ENCODE results near the gene IGDCC3.
A peak's percentile ranks its signal among the peaks of the same experiment; 100 is the strongest.
"Not testable (repeated sequence)": the region's sequence is repeated elsewhere in the genome, so short reads cannot be mapped to it uniquely, and the experiment has no call there.

IGDCC3 gene

DNA sequence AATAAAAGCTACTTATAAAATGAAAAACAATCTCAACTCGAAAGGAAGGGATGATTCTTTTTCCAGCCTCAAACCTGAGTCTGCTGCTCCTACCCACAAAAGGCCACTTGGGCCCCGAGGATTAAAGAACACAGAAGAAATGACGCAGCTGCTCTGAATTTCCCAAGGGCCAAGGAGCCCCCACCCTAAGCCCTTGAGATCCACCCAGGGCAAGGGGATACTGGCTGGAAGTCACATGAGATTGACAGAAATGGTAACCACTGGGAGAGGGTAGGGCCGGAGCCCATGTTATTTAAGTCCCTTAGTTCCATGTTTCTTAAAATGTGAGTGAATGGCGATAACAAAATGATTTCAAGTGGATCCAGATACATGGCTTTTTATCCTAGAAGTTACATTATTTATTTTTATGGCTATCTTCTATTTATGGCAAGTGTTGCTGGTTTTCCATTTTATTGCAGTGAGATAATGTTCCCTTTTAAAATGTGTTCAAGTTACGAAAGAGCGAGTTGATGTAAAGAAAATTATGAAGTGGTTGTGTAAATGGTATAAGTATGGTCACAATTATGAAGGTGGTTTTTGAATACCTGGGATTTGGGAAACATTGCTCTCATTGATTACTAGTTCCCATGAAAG lies 28.1 kb upstream of the IGDCC3 start:
- no peak for DNase-seq

DNA sequence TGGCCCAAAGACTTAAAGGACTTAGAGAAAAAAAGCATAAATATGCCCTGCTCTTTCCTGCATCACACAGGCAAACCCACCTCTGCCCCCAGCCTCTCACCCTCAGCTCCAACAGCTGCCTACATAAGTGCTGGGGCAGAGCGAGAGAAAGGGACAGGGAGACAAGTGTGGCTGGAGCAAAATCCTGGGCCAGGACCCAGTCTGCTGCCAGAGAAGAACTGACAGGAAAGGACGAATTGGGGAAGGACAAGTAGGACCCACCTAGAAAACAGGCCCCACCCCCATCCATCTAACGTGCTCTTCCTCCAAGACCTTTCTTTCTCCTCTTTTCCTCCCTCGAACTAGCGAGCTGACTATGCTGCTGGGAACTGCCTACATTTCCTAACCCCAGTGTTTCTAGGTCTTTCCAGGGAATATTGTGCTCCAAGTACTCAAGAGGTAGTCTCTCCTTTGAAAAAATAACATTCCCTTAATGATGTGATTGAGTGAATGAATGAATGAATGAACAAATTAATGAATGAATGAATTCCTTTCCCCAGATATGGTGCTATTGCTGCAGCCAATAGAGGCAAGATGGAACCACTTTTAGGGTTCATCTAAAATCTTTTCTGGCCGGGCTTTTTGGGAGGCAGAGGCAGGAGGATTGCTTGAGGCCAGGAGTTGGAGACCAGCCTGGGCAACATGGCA lies 26.5 kb upstream of the IGDCC3 start:
- DNase-seq = no peak

DNA sequence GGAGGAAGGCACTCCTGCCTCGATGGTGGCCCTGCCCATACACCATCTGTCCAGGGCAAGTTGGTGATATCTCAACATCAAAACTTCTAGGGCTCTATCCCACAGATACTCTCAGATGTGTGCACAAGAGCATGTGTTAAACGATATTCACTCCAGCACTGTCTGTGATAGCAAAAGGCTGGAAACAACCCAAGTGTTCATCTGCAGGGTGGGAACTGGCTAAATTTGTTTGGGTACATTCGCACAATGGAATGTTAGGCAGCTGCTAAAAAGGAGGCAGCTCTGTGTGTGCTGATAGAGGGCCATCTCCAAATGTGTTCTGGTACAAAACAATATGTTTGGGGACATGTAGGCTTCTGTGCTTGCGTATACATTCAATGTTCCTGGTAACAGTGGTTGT lies 25.2 kb upstream of the IGDCC3 start:
- DNase-seq = no peak

DNA sequence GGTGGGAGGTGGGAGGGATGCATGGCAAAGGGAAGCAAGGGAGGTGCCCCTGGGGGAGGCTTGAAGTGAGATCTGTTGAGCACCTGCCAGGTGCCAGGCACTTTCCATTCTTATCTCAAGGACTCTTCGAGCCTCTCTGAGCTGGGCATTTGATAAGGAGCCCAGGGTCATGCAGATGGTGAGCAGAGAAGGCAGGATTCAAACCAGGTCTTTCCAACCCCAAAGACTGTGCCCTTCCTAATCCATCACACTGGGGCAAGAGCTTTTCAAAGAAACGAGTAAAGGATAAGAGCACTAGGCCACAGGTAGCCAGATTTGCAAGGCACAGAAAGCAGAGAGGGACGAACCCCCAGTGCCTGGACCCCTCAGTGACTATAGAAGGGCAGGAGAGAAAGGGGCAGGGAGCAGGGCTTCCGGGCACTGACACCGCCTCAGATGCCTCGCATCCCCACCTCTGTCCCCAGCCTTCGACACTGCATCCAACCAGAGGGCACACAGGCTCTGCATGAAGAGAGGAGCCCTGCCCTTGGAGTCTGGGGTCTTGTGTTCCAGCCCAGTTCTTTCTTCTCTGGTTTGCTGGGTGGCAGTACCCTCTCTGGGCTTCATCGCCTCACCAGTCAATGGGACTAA lies 23.9 kb upstream of the IGDCC3 start:
- DNase-seq = no peak

DNA sequence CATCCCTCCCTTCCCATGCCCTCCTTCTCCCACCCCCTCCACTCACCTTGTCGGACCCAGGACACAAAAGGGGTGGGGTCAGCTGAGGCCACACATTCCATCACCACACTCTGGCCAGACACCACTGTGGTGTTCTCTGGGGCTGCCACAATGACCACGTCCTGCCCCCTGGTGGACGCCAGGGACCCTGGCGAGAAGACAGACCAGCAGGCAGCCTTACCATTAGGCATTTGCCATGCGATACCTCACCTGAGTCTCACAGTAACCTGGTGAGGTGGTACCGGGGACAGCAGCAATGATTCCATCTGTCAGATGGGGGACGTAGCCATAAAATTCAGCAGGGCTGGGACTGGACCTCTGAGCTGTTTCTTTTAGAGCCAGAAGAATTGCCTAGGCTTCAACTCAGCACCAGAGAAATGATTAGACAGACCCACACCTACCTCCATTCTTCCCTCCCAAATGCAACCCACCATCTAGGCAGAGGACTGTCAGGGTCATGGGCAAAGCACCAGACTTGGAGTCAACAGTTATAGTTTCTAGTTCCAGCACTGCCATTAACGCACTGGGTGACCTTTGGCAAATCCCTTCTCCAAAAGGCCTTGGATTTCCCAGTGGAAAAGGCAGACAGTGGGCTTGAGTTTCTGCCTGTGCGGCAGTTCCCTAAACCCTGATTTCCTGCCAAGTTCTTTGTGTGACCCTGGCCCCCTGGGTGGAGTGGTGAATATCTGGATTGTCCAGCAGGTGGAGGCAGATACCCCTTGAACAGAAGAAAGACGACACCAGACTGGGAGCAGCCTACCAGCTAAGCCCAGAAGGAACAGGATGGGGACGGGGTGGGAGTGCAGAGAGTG lies 23.2 kb upstream of the IGDCC3 start:
- peak; percentile 65 for DNase-seq

DNA sequence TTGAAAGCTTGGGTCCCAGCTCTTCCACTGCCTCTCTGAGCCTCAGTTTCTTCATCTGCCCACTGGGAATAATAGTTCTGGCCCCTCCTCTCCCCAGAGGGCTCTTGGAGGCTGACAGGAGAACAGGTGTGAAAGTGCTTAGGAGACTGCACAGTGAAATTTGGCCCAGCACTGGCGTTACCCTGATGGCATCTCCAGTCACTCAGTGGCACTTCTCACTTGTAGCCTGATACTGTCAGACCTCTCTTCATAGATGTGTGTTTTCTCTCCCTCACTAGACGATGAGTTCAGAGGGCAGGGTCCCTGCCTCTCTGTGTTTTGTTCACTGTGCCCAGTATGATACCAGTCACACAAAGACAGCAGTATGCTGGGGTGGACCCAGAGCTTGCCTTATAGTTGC lies 22.2 kb upstream of the IGDCC3 start:
- no peak for DNase-seq

DNA sequence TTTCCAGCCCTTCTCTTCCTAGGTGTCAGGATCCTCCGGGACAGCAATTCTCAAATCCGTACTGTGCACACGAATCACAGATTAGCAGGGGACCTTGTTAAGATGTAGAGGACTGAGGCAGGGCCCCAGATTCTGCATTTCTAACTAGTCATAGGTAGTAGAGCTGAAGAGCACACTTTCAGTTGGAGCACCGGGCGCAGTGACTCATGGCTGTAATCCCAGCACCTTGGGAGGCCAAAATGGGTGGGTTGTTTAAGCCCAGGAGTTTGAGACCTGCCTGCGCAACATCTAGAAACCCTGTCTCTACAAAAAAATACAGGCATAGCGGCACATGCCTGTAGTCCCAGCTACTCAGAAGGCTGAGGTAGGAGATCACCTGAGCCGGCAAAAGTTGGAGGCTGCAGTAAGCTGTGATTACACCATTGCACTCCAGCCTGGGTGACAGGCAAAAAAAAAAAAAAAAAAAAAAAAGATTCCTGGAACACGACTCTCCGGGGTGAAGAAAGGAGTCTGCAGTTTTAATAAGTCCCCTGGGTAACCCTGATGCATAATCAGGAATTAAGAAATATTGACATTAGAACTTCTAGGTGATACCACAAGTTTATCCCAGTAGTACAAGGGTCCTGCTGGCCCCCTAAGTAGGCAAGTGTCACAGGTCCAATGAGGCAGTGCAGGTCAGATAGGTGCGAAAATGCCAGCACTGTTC lies 21.4 kb upstream of the IGDCC3 start:
- no peak for DNase-seq

DNA sequence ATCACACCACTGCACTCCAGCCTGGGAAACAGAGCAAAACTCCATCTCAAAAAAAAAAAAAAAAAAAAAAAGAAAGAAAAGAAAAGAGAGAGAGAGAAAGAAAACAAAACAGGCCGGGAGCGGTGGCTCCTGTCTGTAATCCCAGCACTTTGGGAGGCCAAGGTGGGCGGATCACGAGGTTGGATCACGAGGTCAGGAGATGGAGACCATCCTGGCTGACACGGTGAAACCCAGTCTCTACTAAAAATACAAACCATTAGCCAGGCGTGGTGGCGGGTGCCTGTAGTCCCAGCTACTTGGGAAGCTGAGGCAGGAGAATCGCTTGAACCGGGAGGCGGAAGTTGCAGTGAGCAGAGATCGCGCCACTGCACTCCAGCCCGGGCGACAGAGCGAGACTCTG lies 20.7 kb upstream of the IGDCC3 start:
- not testable (repeated sequence) for DNase-seq

DNA sequence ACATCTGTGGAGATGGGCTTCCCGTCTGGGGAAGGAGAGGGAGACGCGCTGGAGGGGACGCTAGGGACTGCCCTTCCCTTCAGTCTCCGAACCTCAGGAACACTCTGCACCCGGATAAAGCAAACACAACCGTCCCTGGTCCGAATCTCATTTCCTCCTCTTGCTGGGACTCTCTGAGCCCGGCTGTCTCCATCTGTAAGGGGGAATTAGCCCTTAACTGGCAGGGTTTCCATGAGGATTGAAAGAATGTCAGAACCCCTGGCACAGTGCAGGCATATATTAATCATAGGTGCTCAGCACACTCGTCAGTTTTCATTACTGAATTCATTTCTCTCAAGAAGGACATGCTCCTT lies 19.1 kb upstream of the IGDCC3 start:
- no peak for DNase-seq

DNA sequence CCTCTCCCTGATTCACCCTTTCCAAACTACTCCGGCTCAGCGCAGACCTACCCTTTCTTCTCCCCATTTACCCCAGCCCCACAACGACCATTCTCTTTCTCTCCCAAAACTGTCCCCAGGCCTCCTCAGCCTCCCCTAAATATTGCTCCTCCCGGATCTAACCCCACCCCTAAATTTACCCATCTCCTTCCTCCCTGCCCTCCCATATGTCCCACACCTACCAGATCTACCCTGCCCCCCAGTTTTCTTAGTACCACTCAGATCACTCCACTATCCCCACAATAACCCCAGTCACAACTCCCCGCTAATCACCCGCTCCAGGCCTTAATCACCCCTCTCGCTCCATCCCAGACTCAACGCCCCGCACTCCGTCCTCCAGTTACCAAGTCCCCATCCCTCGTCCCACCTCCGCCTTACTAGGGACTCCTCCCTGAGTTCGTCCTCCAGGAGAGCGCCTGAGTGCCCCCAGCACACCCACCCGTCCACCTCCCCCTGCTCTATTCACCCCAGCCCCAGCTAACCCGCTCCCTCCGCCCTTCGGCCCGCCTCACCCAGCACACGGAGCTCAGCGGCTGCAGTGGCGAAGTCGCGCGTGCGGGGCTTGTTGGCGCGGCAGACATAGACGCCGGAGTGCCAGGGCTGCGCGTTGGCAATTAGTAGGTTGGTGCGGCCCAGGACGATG lies 18.6 kb upstream of the IGDCC3 start:
- DNase-seq = no peak

DNA sequence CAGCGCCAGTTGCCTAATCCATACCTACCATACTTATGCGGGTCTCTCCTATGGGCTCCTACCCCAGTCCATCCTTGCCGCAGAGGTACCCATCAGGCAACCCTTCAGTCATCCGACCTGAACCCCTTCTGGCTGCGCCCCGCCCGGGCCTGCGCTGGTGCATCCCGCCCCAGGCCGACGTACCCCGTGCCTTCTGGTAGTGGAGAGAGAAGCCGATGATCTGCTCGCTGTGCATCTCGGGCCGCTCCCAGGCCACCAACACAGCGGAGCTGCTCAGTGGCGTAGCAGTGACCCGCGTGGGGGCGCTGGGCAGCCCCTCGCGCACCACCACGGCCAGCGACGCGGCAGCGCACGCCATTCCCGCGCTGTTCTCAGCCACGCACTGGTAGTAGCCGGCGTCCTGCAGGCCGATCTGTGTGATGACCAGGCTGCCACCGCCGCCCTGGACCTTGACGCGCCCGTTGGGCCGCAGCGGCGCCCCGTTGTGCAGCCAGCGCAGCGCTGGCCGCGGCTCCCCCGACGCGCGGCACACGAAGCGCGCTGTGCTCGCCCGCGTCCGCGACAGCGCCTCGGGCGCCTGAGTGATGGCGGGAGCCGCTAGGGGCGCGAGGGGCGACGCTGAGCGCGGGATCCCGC lies 17.9 kb upstream of the IGDCC3 start:
- DNase-seq = no peak

DNA sequence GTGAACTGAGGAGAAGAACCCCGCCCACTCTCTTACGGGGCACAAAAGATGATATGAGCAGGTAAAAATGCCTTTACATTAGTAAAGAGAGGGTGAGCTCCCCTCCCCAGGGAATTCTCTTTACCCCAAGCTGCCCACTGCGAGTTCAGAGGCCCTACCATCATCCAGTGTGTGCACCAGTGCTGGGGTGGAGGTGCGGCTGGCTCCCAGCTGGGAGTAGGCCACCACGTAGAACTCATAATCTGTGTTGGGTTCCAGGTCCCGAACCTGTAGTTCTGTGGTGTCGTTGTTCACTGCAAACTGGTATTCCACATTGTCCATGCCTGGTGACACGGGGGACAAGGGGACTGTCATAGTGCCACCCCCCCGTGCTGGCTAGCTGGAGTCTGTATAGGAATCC lies 17.1 kb upstream of the IGDCC3 start:
- no peak for DNase-seq

DNA sequence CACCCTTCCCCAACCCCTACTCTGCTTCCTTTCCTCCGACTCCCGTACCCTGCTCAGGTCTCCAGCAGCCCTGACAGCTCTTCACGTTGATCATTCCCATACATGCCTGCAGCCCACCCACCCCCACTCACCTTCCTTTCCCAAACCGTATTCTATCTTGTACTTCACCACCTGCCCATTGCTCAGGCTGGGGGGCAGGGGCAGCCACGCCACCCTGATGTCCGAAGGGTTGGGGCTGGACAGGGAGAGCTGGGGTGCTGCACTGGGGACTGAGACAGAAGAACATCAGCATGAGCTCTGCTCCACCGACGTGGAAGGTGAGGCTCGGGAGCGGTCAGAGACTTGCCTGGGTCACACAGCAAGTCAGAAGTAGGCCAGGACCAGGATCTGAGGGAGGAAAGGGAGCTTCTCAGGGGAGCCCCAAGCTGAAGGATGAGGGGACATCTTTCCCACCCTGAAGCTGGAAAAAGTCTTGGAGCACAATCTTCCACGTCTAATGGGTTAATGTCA lies 16.5 kb upstream of the IGDCC3 start:
- no peak for DNase-seq

DNA sequence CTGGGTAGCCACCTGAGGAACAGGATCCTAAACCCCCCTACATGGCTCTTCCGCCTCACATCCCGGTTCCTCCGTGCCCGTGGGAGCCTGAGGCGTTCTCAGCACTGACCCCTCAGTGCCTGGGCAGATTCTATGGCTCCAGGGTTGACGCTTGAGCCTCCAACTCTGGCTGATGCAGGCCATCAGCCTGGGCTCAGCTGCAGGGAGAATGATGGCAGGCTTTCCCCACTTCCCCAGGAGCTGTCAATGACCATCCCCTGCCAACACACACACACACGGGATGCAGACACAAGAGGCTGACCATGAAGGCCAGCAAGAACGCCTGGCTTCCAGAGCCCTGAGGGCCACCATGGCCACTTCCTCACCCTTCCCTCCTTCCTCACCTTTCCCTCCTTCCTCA lies 15.8 kb upstream of the IGDCC3 start:
- DNase-seq = no peak

DNA sequence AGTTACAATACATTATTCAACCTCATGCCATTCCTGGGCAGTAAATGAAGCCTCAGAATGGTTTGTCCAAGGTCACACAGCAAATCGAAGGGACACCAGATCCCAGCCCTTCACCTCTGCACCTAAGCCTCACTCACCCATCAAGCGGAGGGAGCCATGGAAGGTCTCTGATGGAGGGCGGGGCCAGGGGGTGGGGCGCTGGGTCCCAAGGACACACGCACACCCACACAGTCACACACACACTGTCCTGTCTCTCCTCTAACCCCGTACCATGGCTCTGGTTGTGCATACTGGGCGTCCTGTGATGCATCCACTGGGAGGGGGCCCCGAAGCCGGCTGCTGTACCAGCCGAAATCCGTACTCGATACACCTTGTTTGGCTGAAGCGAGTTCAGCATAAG lies 15.3 kb upstream of the IGDCC3 start:
- no peak for DNase-seq

DNA sequence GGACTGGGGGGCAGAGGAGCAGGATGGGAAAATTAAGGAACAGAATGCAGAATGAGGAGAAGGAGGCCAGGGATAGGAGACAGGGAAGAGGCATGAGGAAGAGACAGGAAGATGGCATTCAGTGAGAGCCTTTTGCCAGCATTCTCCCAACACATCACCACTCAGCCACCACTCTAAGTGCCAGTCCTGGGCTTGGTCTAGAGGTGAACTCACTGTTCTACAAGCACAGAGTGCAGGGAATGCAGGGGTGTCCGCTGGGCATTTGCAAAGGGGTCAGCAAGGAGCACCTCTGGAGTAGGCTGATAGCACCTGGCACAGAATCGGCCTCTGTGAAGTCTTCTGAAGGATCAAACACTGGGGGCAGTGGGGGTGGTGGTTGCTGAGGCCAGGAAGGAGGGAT lies 14.6 kb upstream of the IGDCC3 start:
- DNase-seq = no peak

DNA sequence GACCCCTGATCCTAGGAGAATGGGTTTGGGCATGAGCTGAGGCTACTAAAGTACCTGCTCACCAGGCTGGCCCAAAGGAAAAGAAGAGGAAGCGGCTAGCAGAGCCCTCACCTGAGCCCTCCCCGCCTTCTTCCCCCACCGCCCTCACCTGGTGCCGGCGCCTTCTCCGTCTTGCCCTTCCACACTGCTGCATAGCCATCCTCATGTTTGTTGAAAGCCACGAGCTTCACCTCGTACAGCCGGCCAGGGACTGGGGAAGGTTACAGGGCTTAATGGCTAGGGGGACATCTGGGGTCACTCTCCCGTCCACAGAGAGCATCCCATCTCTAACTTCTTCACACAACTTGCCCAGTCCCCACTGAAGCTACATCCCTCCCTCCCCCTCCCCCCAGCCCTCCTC lies 13.9 kb upstream of the IGDCC3 start:
- DNase-seq = no peak

DNA sequence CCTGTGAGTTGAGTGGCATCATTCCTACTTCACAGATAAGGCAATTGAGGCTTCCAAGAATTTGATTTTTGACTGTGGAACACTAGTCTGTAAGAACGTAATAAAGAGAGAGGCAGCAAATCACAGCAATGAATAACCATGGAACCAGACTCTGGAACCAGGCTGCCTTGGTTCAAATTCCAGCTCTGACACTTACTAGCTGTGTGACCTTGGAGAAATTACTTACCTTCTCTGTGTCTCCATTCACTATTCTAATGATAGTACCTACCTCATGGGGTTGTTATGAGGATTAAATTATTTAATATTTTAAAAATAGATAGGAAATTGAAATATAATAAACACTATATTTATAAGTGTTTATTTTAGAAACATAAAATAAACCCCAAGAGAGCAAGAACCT lies 12.6 kb upstream of the IGDCC3 start:
- no peak for DNase-seq

DNA sequence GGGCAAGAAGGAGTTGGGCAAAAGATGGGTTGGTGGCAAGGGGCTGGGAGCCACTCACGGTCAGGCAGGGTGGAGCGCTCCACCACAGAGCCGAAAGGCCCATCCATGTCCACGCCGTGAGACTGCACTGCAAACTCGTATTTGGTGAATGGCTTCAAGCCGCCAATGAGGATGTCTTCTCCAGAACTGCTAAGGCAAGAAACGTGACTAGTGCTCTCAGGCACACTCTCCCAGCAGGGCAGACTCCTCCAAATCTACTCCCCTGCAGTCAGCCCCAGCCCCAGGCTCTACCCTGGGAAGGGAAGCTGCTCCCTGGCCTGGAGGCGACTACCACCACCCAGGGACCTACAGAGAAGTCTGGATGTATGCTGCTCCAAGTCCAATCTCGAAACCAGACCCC lies 11.4 kb upstream of the IGDCC3 start:
- no peak for DNase-seq

DNA sequence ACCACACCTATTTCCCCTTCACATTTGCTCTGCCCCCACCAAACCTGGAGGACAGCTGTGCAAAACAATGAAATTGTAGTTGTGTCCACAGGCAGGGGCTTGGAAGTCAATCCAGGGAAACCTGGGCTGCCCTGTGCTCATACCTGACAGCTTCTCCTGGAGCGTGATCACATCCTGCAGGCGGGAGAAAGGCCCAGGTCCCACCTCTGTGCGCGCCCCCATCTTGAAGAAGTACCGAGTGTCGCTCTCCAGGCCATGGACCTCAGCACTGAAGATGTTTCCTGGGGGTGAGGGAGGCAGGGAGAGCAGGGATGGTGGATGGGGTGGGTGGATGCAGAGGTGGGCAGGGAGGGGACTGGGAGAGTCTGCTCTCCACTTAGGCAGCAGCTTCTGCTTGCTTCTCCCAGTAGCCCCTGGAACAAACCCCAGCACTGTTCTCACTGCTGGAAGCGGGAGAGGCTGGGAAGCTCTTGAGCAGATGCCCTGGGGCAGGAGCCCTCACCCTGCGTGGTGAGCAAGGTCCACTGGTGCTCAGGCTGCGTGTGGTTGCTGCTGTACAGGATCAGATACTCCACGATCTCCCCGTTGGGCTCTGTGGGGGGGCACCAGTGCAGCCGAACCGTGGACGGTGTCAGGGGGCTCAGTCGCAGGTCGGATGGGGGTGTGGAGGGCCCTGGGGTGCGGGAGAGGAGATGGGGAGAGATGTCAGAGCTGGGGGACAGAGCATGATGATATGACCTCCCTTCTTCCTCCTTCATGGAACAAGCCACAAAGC lies 10.7 kb upstream of the IGDCC3 start:
- no peak for DNase-seq

DNA sequence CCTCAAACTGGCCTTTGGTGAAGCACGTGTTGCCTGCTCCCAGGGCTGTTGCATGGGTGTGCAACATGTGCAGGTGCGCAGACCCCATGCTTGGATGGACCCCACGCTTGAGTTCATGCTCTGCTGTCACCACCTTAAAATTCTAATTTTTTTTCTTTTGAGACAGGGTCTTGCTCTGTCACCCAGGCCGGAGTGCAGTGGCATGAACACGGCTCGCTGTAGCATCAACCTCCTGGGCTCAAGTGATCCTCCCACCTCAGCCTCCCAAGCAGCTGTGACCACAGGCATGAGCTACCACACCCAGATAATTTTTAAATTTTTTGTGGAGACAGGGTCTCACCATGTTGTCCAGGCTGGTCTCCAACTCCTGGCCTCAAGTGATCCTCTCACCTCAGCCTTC lies 9.1 kb upstream of the IGDCC3 start:
- no peak for DNase-seq
